Uterus (tissue), 4 donors: ENCODE results near the gene PRKG1. TPM values are rescaled to one million over a fixed set of nuclear protein-coding genes. Genes with fewer than 3 reads are reported as not detected.

Experiments used
- DNase-seq, 2 donors: peaks; one replicate each; pipeline ENCODE4 v3.0.0-alpha.2; 2019 to 2020
- H3K27ac ChIP-seq, 2 donors: fragments of 200-600 bp; sonication (generic); 1 replicate in 1 of 2; 2 replicates in 1 of 2; pipeline ENCODE4 v1.5.1; 2016 to 2018
- H3K27me3 ChIP-seq, 2 donors: fragments of 200-600 bp; sonication (generic); one replicate each; pipeline ENCODE4 v1.5.1; 2018 to 2019; ENCODE audit warnings: control low read depth in 1 of 2
- H3K36me3 ChIP-seq, 2 donors: fragments of 200-600 bp; sonication (generic); one replicate each; pipeline ENCODE4 v1.5.1; 2019; ENCODE audit warnings: control low read depth in 1 of 2
- H3K4me1 ChIP-seq, 2 donors: fragments of 200-600 bp; sonication (generic); one replicate each; pipeline ENCODE4 v1.5.1; 2018 to 2019; ENCODE audit warnings: control low read depth in 1 of 2
- H3K4me3 ChIP-seq, 2 donors: fragments of 200-600 bp; sonication (generic); 1 replicate in 1 of 2; 2 replicates in 1 of 2; pipeline ENCODE4 v1.5.1; 2018 to 2019; ENCODE audit warnings: mild to moderate bottlenecking in 1 of 2
- H3K9me3 ChIP-seq, 2 donors: fragments of 200-600 bp; sonication (generic); one replicate each; pipeline ENCODE4 v1.5.1; 2019; ENCODE audit warnings: control low read depth in 1 of 2
- CTCF ChIP-seq, 4 experiments: fragments of 200-600 bp in 2 of 4; fragments of 450-650 bp in 2 of 4; sonication (generic) in 2 of 4; IDR thresholded peaks; one replicate each; pipeline ENCODE4 v1.5.1; 2016 to 2019; ENCODE audit warnings: antibody characterized with exemption in 4 of 4, mild to moderate bottlenecking in 2 of 4, moderate library complexity in 1 of 4
- POLR2A ChIP-seq, 2 donors: fragments of 450-650 bp; IDR thresholded peaks; one replicate each; pipeline ENCODE4 v1.6.1; 2016; ENCODE audit warnings: antibody characterized with exemption in 2 of 2, mild to moderate bottlenecking in 1 of 2, moderate library complexity in 1 of 2
- intact Hi-C: fragments of 100-400 bp; cut with DNase I; formaldehyde crosslinking; loops from one replicate; pipeline ENCODE4 v1.15.1; 2023; ENCODE audit warnings: low total_unique reads
- total RNA-seq, 4 donors: library from RNA; depleted of rRNA in 3 of 4; stranded (reverse); fragments of >200 nt in 3 of 4; gene quantifications; one replicate each; pipeline versions ENCODE4 v1.1.0 to v1.2.4, GENCODE V29; 2014 to 2023
- donor health status: DM: yes; HTN: yes; CAD: no.

PRKG1 gene
- total RNA-seq, 4 donors from 2014 or later = 32.4 to 136 (median 69.6) TPM

DNA sequence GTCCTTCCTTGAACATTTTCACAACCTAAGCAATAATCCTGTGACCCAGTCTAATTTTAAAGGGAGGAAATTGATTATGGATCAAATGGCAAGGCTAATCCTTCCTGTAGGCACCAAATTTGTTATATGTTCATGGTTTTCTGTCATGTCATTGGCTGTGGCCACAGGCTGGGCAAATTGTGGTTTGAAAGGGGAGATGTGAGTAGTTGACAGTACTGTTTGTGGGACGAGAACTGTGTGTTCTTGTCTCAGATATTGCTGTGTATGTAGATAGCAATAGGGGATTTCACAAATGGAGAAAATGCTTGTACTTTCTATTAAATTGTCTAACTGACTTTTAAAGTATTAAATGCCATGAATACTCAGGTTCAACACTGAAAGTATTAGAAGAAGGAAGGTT is 8.1 kb upstream of the PRKG1 start:
- DNase-seq = no peak
- no peak overlapping the region for H3K4me3 ChIP-seq
- H3K36me3 ChIP-seq = no peaks in the 10 kb centered on the region
- H3K27me3 ChIP-seq = no peaks in the 10 kb centered on the region
- TF ChIP-seq CTCF (IDR thresholded peaks at IDR 0.05) = no peak
- TF ChIP-seq POLR2A (IDR thresholded peaks at IDR 0.05) = no peak
- no peaks in the 10 kb centered on the region for H3K9me3 ChIP-seq
- intact Hi-C loops = loop anchor here (10.0 kb wide), 1 partner anchor 359 kb away; no protein-coding TSS in a partner anchor
- H3K27ac ChIP-seq = no peak overlapping the region
- H3K4me1 ChIP-seq = no peaks in the 10 kb centered on the region

GRCh38 chr10:51072210-51072609 is 2.1 kb upstream of the PRKG1 start:
- no peaks in the 10 kb centered on the region for H3K27me3 ChIP-seq
- H3K27ac ChIP-seq = peak overlapping the region in 1 of 2 donors; percentile 98
- intact Hi-C loops = no loop called here
- no peaks in the 10 kb centered on the region for H3K9me3 ChIP-seq
- H3K4me1 ChIP-seq = peaks cover 0 to 6% of the 10 kb centered on the region in 2 donors
- no peaks in the 10 kb centered on the region for H3K36me3 ChIP-seq
- no peak for DNase-seq
- H3K4me3 ChIP-seq = no peak overlapping the region
- no peak for TF ChIP-seq POLR2A (IDR thresholded peaks at IDR 0.05)
- no peak for TF ChIP-seq CTCF (IDR thresholded peaks at IDR 0.05)

DNA sequence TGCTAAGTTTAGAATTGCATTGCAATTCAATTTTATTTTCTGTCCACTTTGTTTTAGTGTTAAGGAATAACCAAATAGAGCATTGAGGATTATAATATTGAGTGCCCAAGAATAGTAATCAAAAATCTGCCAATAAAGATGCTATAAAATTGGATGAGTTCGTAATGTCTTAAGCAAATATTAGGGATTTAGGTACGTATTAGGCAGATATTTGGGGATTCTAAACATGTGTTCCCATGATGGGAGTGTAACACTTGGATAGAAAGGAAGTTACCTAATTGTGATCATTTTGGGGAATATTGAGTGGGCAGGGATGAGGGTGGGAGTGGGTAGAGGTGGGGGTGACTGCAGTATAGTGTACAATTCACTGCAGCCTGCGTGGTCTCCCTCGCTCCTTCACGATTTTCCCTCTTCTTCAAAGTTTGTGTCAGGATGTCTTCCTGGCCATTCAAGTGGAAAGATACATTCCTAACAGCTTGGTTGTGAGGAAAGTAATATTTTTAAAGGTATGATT is 1.3 kb upstream of the PRKG1 start:
- TF ChIP-seq POLR2A (IDR thresholded peaks at IDR 0.05) = no peak
- no peak for TF ChIP-seq CTCF (IDR thresholded peaks at IDR 0.05)
- Histone ChIP-seq H3K27me3 (no peaks in the 10 kb centered on the region), H3K27ac (peak overlapping the region; percentile 92 to 98), H3K4me1 (peaks cover 0 to 6% of the 10 kb centered on the region in 2 donors), H3K9me3 (no peaks in the 10 kb centered on the region), H3K36me3 (no peaks in the 10 kb centered on the region), H3K4me3 (peak overlapping the region; percentile 62 to 79)
- intact Hi-C loops = no loop called here
- DNase-seq = no peak

DNA sequence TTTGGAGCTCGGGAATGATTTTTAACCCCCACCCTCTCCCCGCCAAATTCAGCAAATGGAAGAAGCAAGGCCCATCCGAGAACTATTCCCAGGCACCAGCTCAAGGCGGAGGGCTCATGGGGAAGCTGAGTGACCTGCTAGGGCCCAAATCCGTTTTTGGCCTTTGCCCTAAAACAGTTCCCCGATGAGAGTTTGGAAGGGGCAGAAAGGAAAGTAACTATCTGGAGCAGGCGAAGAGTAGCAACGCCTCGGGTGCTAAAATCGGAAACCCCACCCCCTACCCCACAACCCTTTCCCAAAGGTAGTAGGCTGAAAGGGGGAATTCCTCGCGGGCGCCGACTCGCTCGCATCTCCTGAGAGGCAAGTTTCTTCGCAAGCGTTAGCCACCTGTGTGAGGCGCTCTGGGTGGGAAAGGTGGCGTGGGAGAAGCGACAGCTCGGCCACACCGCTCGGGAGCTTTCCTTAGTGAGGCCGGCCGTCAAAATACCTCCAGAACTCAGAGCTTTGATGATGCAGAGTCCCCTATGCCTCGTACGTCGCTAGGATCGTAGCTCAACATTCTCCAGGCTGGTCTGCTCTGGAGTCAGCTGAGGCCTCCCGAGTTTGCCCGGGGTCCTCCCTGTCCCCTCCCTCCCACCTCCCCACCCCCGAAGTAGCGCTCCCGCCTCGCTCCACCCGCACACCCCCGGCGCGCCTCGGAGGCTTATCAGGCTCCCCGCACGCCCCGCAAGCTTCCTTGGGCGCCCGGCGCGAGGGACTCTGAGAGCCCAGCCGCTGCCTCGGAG is 642 bp upstream of the PRKG1 start:
- peak overlapping the region; percentile 62 to 79 for H3K4me3 ChIP-seq
- peak overlapping the region; percentile 92 to 98 for H3K27ac ChIP-seq
- no peaks in the 10 kb centered on the region for H3K27me3 ChIP-seq
- intact Hi-C loops = no loop called here
- H3K4me1 ChIP-seq = peaks cover 0 to 6% of the 10 kb centered on the region in 2 donors
- no peak for TF ChIP-seq CTCF (IDR thresholded peaks at IDR 0.05)
- TF ChIP-seq POLR2A (IDR thresholded peaks at IDR 0.05) = peak in 1 of 2 donors; percentile 40
- no peaks in the 10 kb centered on the region for H3K36me3 ChIP-seq
- H3K9me3 ChIP-seq = no peaks in the 10 kb centered on the region
- DNase-seq = peak; percentile 62 to 66
